Endothelial cell of umbilical vein (primary cell): ENCODE measurements around the gene SH3BGRL2.

ENCODE experiments used
- EZH2 ChIP-seq: IDR thresholded peaks from 2 replicates; pipeline ENCODE4 v1.6.1; 2012; ENCODE audit warnings: borderline replicate concordance, low read depth, mild to moderate bottlenecking, moderate library complexity, low read length, inconsistent platforms; ENCODE audit not compliant: severe bottlenecking
- GATA2 ChIP-seq: IDR thresholded peaks from 2 replicates; pipeline ENCODE4 v1.7.0; 2011; ENCODE audit warnings: low read depth, mild to moderate bottlenecking, moderate library complexity, mixed read lengths, low read length; ENCODE audit not compliant: insufficient read length, insufficient read depth
- POLR2A ChIP-seq: IDR thresholded peaks from 2 replicates; pipeline ENCODE4 v1.6.1; 2012; ENCODE audit warnings: low read depth, mild to moderate bottlenecking, control low read depth, low read length
- POLR2AphosphoS5 ChIP-seq: IDR thresholded peaks from 2 replicates; pipeline ENCODE4 v1.6.1; 2012; ENCODE audit warnings: low read depth, mild to moderate bottlenecking, control low read depth, low read length, moderate library complexity; ENCODE audit not compliant: insufficient read depth
- TF ChIP-seq, protein P1 (sequence below), 2 donors: IDR thresholded peaks; 1 replicate in 1 of 2; 2 replicates in 1 of 2; pipeline ENCODE4 v1.5.1; 2011; ENCODE audit warnings: low read length in 2 of 2, mild to moderate bottlenecking in 2 of 2, moderate library complexity in 2 of 2, control low read depth in 1 of 2, inconsistent platforms in 1 of 2, low read depth in 1 of 2; ENCODE audit not compliant: insufficient read depth in 1 of 2; ENCODE audit errors: extremely low read depth in 1 of 2

DNA sequence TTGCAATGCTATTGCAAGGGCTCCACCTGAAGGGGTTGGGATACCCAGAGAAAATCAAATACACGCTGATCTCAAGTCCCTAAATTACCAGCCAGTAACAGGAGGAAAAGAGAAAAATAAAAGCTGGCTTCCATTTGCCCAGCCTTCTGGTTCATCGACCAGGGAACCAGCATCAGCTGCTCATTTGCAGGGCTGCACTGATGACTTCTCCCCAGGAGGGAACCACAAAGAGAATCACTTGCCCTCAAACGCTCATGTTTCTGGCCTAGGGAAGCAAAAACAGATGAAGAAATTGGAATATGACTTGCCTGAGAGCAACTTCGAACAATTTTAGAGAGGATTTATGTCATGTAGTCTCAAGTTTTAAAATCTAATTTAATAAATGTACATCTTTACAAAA lies 119.7 kb downstream of the SH3BGRL2 start:
- TF ChIP-seq EZH2 = no peak
- TF ChIP-seq, protein P1, sequence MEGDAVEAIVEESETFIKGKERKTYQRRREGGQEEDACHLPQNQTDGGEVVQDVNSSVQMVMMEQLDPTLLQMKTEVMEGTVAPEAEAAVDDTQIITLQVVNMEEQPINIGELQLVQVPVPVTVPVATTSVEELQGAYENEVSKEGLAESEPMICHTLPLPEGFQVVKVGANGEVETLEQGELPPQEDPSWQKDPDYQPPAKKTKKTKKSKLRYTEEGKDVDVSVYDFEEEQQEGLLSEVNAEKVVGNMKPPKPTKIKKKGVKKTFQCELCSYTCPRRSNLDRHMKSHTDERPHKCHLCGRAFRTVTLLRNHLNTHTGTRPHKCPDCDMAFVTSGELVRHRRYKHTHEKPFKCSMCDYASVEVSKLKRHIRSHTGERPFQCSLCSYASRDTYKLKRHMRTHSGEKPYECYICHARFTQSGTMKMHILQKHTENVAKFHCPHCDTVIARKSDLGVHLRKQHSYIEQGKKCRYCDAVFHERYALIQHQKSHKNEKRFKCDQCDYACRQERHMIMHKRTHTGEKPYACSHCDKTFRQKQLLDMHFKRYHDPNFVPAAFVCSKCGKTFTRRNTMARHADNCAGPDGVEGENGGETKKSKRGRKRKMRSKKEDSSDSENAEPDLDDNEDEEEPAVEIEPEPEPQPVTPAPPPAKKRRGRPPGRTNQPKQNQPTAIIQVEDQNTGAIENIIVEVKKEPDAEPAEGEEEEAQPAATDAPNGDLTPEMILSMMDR (IDR thresholded peaks at IDR 0.05; ENCODE audit: extremely low read depth in 1 of 2, insufficient read depth in 1 of 2, low read depth in 1 of 2, low read length in 2 of 2) = no peak
- TF ChIP-seq GATA2 = no peak
- no peak for TF ChIP-seq POLR2AphosphoS5
- no peak for TF ChIP-seq POLR2A
